ENCODE results near the gene ANKRD31. TPM values are rescaled to one million over a fixed set of nuclear protein-coding genes. Genes with fewer than 3 reads are reported as not detected.

Gene ANKRD31
- total RNA-seq, 2 experiments from 2014 or later: 0.13 TPM; not detected in 1

DNA sequence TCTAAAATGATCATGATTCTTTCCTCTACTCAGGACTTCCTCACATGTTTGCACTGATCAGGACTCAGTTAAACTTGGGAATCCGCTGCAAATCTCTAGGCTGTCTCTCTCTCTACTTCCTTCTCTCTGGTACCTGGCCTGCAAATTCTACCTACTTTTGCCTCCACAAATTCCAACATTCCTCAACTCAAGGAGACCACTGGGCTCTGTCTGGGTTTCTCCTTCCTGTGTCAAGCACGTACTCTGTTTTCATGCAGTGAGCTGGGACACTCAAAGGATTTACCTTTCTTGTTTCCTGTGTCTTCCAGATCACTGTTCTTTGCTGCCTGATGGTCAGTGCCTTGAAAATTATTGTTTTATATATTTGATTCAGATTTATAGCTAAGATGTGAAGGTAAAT is 45.9 kb upstream of the ANKRD31 start:
- H3K9me3 ChIP-seq (ENCODE audit: low read length): no peaks in the 10 kb centered on the region
- no peak for DNase-seq (ENCODE audit: low spot score)
- intact Hi-C loops (cut with micrococcal nuclease; ENCODE audit: unreplicated experiment): no loop called here
- no peaks in the 10 kb centered on the region for H3K9me2 ChIP-seq (ENCODE audit: insufficient read depth, low read length)
- no peak for TF ChIP-seq EZH2phosphoT487 (IDR thresholded peaks at IDR 0.05; ENCODE audit: borderline replicate concordance, low read depth, low read length)
- TF ChIP-seq, protein P1, sequence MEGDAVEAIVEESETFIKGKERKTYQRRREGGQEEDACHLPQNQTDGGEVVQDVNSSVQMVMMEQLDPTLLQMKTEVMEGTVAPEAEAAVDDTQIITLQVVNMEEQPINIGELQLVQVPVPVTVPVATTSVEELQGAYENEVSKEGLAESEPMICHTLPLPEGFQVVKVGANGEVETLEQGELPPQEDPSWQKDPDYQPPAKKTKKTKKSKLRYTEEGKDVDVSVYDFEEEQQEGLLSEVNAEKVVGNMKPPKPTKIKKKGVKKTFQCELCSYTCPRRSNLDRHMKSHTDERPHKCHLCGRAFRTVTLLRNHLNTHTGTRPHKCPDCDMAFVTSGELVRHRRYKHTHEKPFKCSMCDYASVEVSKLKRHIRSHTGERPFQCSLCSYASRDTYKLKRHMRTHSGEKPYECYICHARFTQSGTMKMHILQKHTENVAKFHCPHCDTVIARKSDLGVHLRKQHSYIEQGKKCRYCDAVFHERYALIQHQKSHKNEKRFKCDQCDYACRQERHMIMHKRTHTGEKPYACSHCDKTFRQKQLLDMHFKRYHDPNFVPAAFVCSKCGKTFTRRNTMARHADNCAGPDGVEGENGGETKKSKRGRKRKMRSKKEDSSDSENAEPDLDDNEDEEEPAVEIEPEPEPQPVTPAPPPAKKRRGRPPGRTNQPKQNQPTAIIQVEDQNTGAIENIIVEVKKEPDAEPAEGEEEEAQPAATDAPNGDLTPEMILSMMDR (conservative IDR thresholded peaks at IDR 0.05; ENCODE audit: low read length): no peak
- no peak overlapping the region for H3K4me3 ChIP-seq (ENCODE audit: low read depth, low read length, poor library complexity, severe bottlenecking)
- no peak overlapping the region for H3K27ac ChIP-seq (ENCODE audit: low read depth, low read length, poor library complexity, severe bottlenecking)
- no peaks in the 10 kb centered on the region for H4K20me1 ChIP-seq (ENCODE audit: insufficient read depth, low read length)
- no TSS peak for BruUV-seq (replicated peaks)
- ChIA-PET POLR2A (interaction anchor here (0.6 to 0.7 kb wide), 3 partner anchors 118 to 434 kb away, joined by 3 to 4 read pairs (median 3); no protein-coding TSS in a partner anchor), CTCF (ENCODE audit: unreplicated experiment) (no interaction called here)
- H3K36me3 ChIP-seq (ENCODE audit: insufficient read depth, low read length): no peaks in the 10 kb centered on the region
- no peak overlapping the region for H3K4me2 ChIP-seq (ENCODE audit: low read length)
- no peak overlapping the region for H2AFZ ChIP-seq (ENCODE audit: low read length)
- no peaks in the 10 kb centered on the region for H3K79me2 ChIP-seq (ENCODE audit: insufficient read depth, low read depth, low read length)
- no peaks in the 10 kb centered on the region for H3K4me1 ChIP-seq (ENCODE audit: insufficient read depth, low read length, poor library complexity, severe bottlenecking)

DNA sequence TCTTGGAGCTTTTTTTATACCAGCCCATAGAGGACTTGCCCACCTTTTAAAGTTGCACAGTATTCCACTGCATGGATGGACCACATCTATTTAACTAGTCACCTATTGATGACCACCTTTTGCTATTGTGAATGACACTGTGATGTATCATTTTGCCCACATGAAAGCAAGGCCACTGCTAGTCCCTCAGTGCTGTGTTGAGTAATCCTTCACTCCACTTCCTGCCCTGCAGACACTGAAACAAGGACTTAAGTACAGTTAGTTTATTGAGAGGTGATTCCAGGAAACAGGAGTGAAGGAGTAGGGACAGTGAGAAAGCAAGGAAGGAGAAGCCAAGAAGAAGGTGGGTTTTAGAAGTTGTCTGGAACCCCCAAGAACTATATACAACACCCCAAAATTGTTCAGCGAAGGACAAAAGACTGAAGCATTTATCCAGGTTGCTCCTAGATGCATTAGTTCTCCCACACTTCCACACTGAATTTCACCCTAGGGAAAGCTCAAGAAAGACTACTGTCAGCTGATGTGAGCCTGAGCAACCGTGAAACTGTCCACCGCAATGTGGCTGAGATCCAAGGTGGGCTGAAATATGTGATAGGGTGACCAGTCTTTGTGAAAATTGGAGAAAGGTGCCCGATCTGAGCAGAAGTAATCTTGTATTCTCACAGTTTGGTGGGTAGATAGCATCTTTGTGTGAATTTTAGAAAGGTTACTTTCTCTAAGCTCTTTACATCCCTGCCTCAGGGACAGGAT is 45.2 kb upstream of the ANKRD31 start:
- Histone ChIP-seq H3K36me3 (ENCODE audit: insufficient read depth, low read length) (no peaks in the 10 kb centered on the region), H3K9me2 (ENCODE audit: insufficient read depth, low read length) (no peaks in the 10 kb centered on the region), H3K4me1 (ENCODE audit: insufficient read depth, low read length, poor library complexity, severe bottlenecking) (no peaks in the 10 kb centered on the region), H3K4me2 (ENCODE audit: low read length) (no peak overlapping the region), H3K79me2 (ENCODE audit: insufficient read depth, low read depth, low read length) (no peaks in the 10 kb centered on the region), H2AFZ (ENCODE audit: low read length) (no peak overlapping the region), H3K4me3 (ENCODE audit: low read depth, low read length, poor library complexity, severe bottlenecking) (no peak overlapping the region), H3K27ac (ENCODE audit: low read depth, low read length, poor library complexity, severe bottlenecking) (no peak overlapping the region), H3K9me3 (ENCODE audit: low read length) (no peaks in the 10 kb centered on the region), H4K20me1 (ENCODE audit: insufficient read depth, low read length) (no peaks in the 10 kb centered on the region)
- ChIA-PET CTCF (ENCODE audit: unreplicated experiment) (no interaction called here), POLR2A (interaction anchor here (0.6 kb wide), 2 partner anchors 260 to 435 kb away, joined by 3 to 4 read pairs; no protein-coding TSS in a partner anchor)
- intact Hi-C loops (cut with micrococcal nuclease; ENCODE audit: unreplicated experiment): no loop called here
- no peak for DNase-seq (ENCODE audit: low spot score)
- BruUV-seq (replicated peaks): no TSS peak
- TF ChIP-seq, protein P1 (conservative IDR thresholded peaks at IDR 0.05; ENCODE audit: low read length): no peak
- no peak for TF ChIP-seq EZH2phosphoT487 (IDR thresholded peaks at IDR 0.05; ENCODE audit: borderline replicate concordance, low read depth, low read length)

DNA sequence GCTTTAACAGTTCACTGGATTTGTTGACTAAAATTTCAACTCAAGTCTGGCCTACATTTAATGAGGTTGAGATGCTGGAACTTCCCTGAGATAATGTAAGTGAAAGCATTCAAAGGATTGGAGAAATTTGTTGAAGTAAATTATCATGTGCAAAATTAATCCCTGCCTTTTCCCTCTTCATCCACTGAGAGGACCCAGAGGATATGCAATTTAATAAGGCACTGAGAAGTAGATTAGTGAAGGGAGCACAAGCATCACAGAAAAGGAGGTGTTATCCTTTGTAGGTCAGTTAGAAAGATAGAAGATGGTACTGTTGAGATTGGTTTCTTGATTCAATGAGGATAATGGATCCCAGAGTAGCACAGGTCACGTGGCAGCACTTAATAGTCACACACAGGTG is 42.6 kb upstream of the ANKRD31 start:
- no peak for TF ChIP-seq EZH2phosphoT487 (IDR thresholded peaks at IDR 0.05; ENCODE audit: borderline replicate concordance, low read depth, low read length)
- TF ChIP-seq, protein P1 (conservative IDR thresholded peaks at IDR 0.05; ENCODE audit: low read length): no peak
- Histone ChIP-seq H3K4me1 (ENCODE audit: insufficient read depth, low read length, poor library complexity, severe bottlenecking) (no peaks in the 10 kb centered on the region), H3K4me3 (ENCODE audit: low read depth, low read length, poor library complexity, severe bottlenecking) (no peak overlapping the region), H3K9me3 (ENCODE audit: low read length) (no peaks in the 10 kb centered on the region), H3K36me3 (ENCODE audit: insufficient read depth, low read length) (no peaks in the 10 kb centered on the region), H3K9me2 (ENCODE audit: insufficient read depth, low read length) (no peaks in the 10 kb centered on the region), H2AFZ (ENCODE audit: low read length) (no peak overlapping the region), H3K4me2 (ENCODE audit: low read length) (no peak overlapping the region), H3K27ac (ENCODE audit: low read depth, low read length, poor library complexity, severe bottlenecking) (no peak overlapping the region), H3K79me2 (ENCODE audit: insufficient read depth, low read depth, low read length) (no peaks in the 10 kb centered on the region), H4K20me1 (ENCODE audit: insufficient read depth, low read length) (no peaks in the 10 kb centered on the region)
- BruUV-seq (replicated peaks): no TSS peak
- no peak for DNase-seq (ENCODE audit: low spot score)
- POLR2A ChIA-PET: no interaction called here
- intact Hi-C loops (cut with micrococcal nuclease; ENCODE audit: unreplicated experiment): no loop called here
- CTCF ChIA-PET (ENCODE audit: unreplicated experiment): no interaction called here
